Osteocyte (in vitro differentiated cells): ENCODE data around the gene APBB2. TPM values are rescaled to one million over a fixed set of nuclear protein-coding genes. Genes with fewer than 3 reads are reported as not detected.
"Not testable (repeated sequence)": the region's sequence is repeated elsewhere in the genome, so short reads cannot be mapped to it uniquely, and the experiment has no call there.

Experiments used
- DNase-seq: peaks from one replicate; pipeline ENCODE4 v3.0.0; 2021; ENCODE audit warnings: mixed read lengths; ENCODE audit not compliant: unreplicated experiment; ENCODE audit errors: extremely low spot score
- H3K27ac Mint-ChIP-seq: one replicate; pipeline ENCODE4 v1.8.0; 2021; ENCODE audit warnings: mild to moderate bottlenecking, mixed read lengths; ENCODE audit not compliant: unreplicated experiment
- H3K27me3 Mint-ChIP-seq: one replicate; pipeline ENCODE4 v1.8.0; 2021; ENCODE audit warnings: mixed read lengths; ENCODE audit not compliant: unreplicated experiment
- H3K36me3 Mint-ChIP-seq: one replicate; pipeline ENCODE4 v1.8.0; 2021; ENCODE audit warnings: mixed read lengths; ENCODE audit not compliant: unreplicated experiment
- H3K4me1 Mint-ChIP-seq: one replicate; pipeline ENCODE4 v1.8.0; 2021; ENCODE audit warnings: mixed read lengths; ENCODE audit not compliant: unreplicated experiment
- H3K4me3 Mint-ChIP-seq: one replicate; pipeline ENCODE4 v1.8.0; 2021; ENCODE audit warnings: mild to moderate bottlenecking, moderate library complexity, mixed read lengths; ENCODE audit not compliant: unreplicated experiment
- H3K9me3 Mint-ChIP-seq: one replicate; pipeline ENCODE4 v1.8.0; 2021; ENCODE audit warnings: mixed read lengths; ENCODE audit not compliant: unreplicated experiment
- total RNA-seq: library from RNA; stranded (reverse); gene quantifications from 2 replicates; pipeline ENCODE4 v1.2.1, GENCODE V29; 2021
- TF ChIP-seq, protein P1 (sequence below): fragments of 200-600 bp; sonication (generic); IDR thresholded peaks from 2 replicates; pipeline ENCODE4 v1.5.0; 2021; ENCODE audit warnings: antibody characterized with exemption, mild to moderate bottlenecking, moderate library complexity

APBB2 gene
- total RNA-seq, 1 donor from 2014 or later: 56.2 TPM

DNA sequence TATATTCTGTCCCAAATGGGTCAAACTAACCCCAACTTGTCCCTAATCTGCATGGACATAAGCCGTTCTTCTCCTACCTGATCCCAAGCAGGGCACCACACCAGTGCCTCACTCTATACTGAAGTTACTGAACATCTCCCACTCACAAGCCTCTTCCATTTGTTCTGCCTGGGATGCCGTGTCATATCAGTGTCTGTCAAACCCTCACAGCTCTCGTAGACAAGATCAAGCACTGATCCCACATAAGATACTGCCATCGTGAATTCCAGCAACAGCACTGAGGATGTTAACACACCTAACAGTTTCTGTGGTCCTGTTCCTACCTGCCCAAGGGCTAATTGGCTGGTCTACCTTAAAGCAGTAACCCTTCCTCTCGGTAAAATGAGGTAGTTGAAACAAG is 162.1 kb downstream of the APBB2 start:
- Mint-ChIP-seq H3K4me3 (no peak overlapping the region), H3K36me3 (peaks cover 5% of the 10 kb centered on the region), H3K4me1 (peaks cover 21% of the 10 kb centered on the region), H3K9me3 (no peaks in the 10 kb centered on the region), H3K27ac (no peak overlapping the region), H3K27me3 (no peaks in the 10 kb centered on the region)
- no peak for DNase-seq
- TF ChIP-seq, protein P1, sequence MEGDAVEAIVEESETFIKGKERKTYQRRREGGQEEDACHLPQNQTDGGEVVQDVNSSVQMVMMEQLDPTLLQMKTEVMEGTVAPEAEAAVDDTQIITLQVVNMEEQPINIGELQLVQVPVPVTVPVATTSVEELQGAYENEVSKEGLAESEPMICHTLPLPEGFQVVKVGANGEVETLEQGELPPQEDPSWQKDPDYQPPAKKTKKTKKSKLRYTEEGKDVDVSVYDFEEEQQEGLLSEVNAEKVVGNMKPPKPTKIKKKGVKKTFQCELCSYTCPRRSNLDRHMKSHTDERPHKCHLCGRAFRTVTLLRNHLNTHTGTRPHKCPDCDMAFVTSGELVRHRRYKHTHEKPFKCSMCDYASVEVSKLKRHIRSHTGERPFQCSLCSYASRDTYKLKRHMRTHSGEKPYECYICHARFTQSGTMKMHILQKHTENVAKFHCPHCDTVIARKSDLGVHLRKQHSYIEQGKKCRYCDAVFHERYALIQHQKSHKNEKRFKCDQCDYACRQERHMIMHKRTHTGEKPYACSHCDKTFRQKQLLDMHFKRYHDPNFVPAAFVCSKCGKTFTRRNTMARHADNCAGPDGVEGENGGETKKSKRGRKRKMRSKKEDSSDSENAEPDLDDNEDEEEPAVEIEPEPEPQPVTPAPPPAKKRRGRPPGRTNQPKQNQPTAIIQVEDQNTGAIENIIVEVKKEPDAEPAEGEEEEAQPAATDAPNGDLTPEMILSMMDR: no peak

DNA sequence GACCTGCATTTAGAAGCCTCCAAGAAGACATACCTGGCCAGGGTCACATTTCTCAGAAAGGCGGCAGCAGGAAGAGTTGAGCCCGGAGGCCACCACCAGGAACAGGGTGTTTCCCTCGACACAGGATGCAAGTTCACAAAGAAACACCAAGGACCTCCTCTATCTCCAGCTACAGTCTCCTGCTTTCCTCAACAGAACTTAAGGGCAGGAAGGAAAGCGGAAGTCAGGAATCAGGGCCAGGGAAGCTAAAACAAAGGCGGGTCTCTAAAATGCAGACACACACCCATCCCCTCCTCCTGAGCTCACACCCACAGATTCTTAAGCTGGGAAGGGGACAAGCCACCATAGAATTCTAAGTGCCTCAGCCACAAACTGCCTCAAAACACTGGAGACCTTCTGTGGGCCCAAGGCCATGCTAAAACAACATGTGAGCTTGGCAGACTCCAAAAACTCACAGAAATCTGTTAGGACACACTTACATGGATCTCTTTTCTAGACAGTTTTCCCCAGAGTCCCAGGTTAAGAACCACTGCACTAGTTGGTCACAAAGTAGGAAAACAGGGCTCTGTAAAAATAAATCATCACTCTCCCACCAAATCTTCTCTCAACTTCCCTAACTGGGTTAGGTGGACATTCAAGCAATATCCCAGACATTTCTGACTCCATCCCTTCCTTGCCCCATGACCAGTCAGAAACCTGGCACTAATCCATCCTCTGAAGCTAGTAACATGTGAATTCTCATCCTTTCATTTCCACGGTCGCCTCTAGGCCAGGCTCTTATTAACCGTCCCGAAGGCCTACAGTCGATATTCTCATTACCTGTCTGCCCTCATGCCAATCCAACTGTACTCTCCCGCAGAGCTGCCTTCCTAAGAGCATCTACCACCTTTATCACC is 163.2 kb downstream of the APBB2 start:
- H3K9me3 Mint-ChIP-seq: no peaks in the 10 kb centered on the region
- peaks cover 16% of the 10 kb centered on the region for H3K4me1 Mint-ChIP-seq
- H3K27ac Mint-ChIP-seq: peak overlapping the region; percentile 15
- no peak for DNase-seq
- peaks cover 5% of the 10 kb centered on the region for H3K36me3 Mint-ChIP-seq
- no peaks in the 10 kb centered on the region for H3K27me3 Mint-ChIP-seq
- H3K4me3 Mint-ChIP-seq: no peak overlapping the region
- TF ChIP-seq, protein P1: no peak

DNA sequence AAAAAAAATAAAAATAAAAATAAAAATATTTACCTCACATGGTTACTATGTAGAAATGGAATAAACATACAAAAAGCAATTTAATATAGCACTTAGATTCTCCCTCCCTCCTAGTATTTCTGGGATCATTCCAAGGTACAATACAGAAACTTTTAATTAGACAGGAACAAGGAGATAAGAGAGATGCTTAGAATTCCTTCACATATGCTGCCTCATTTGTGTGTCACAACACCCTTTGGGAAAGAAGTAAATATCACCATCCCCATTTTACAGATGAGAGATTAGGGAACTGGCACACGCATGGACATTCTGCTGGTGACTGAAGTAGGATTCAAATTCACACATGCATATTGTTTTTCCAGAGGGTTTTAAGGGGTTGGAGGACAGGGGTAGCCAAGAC is 164.2 kb downstream of the APBB2 start:
- H3K27me3 Mint-ChIP-seq: no peaks in the 10 kb centered on the region
- H3K4me1 Mint-ChIP-seq: peaks cover 16% of the 10 kb centered on the region
- H3K27ac Mint-ChIP-seq: no peak overlapping the region
- H3K36me3 Mint-ChIP-seq: peaks cover 5% of the 10 kb centered on the region
- no peaks in the 10 kb centered on the region for H3K9me3 Mint-ChIP-seq
- DNase-seq: no peak
- no peak overlapping the region for H3K4me3 Mint-ChIP-seq
- TF ChIP-seq, protein P1: no peak

DNA sequence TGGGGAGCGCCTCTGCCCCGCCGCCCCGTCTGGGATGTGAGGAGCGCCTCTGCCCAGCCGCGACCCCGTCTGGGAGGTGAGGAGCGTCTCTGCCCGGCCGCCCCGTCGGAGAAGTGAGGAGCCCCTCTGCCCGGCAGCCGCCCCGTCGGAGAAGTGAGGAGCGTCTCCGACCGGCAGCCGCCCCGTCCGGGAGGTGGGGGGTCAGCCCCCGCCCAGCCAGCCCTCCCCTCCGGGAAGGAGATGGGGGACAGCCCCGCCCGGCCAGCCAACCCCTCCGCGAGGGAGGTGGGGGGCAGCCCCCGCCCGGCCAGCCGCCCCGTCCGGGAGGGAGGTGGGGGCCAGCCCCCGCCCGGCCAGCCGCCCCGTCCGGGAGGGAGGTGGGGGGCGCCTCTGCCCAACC is 165.2 kb downstream of the APBB2 start:
- peaks cover 14% of the 10 kb centered on the region for H3K36me3 Mint-ChIP-seq
- not testable (repeated sequence) for H3K4me3 Mint-ChIP-seq, H3K27ac Mint-ChIP-seq, DNase-seq, H3K27me3 Mint-ChIP-seq, H3K9me3 Mint-ChIP-seq
- H3K4me1 Mint-ChIP-seq: peaks cover 16% of the 10 kb centered on the region

DNA sequence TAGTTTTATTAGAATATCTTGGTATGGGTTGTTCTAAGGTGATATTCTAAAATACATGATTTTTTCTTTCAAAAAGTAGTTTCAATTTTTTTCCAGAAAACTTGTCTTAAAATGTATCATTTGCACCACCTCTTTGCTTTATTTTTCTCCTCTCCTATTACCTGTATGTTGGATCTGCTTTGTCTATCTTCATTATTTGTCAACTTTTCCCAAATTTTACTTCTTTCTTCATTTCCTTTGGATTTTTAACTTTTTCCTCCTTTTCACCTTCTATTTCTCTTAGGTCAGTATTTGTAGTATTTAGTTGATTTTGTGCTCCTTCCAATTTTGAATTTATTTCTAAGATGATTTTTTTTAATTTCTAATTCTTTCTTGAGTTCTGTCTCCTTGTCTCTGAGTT is 169.6 kb downstream of the APBB2 start:
- Mint-ChIP-seq H3K4me3 (no peak overlapping the region), H3K4me1 (peaks cover 15% of the 10 kb centered on the region), H3K36me3 (peaks cover 17% of the 10 kb centered on the region), H3K9me3 (peaks cover 9% of the 10 kb centered on the region), H3K27me3 (no peaks in the 10 kb centered on the region), H3K27ac (no peak overlapping the region)
- TF ChIP-seq, protein P1: no peak
- DNase-seq: no peak
